A673 (cell line): ENCODE measurements around the gene PRR7. TPM values are rescaled to one million over a fixed set of nuclear protein-coding genes. Genes with fewer than 3 reads are reported as not detected.

ENCODE experiments used
- BruUV-seq: library from RNA; stranded (reverse); fragments of 400-500 nt; replicated peaks from 2 replicates; lab custom pipeline; 2021; lab: Mats Ljungman, UMichigan
- CTCF ChIA-PET: fragments of 300-600 bp; sonication (Branson Sonifier 250); formaldehyde crosslinking; loops from one replicate; lab custom pipeline; 2022; ENCODE audit warnings: antibody characterized with exemption; lab: Charles Lee
- POLR2A ChIA-PET: fragments of 300-600 bp; sonication (Branson Sonifier 250); formaldehyde crosslinking; loops from one replicate; lab custom pipeline; 2022; ENCODE audit warnings: antibody characterized with exemption; ENCODE audit not compliant: low non-redundant PET; lab: Charles Lee
- DNase-seq: peaks from one replicate; pipeline ENCODE4 v3.0.0-alpha.2; 2015; ENCODE audit warnings: low spot score
- H3K27ac ChIP-seq: fragments of 200-600 bp; sonication (generic); 2 replicates; pipeline ENCODE4 v1.5.1; 2016; ENCODE audit warnings: mixed run types, low read depth, mild to moderate bottlenecking, mixed read lengths, antibody characterized with exemption, low read length; ENCODE audit not compliant: poor library complexity, severe bottlenecking
- H3K27me3 ChIP-seq: fragments of 200-600 bp; sonication (generic); replicated peaks from 2 replicates; pipeline ENCODE4 v1.6.1; 2017; ENCODE audit warnings: mixed run types, low read depth, mild to moderate bottlenecking, mixed read lengths, antibody characterized with exemption, low read length; ENCODE audit not compliant: insufficient read depth, poor library complexity
- H3K36me3 ChIP-seq: fragments of 200-600 bp; sonication (generic); 2 replicates; pipeline ENCODE4 v1.6.1; 2016; ENCODE audit warnings: mixed run types, mild to moderate bottlenecking, mixed read lengths, antibody characterized with exemption, low read length; ENCODE audit not compliant: insufficient read depth, poor library complexity, severe bottlenecking
- H3K4me1 ChIP-seq: fragments of 200-600 bp; sonication (generic); 2 replicates; pipeline ENCODE4 v1.6.1; 2017; ENCODE audit warnings: mixed run types, mild to moderate bottlenecking, mixed read lengths, antibody characterized with exemption, low read length; ENCODE audit not compliant: insufficient read depth, poor library complexity, severe bottlenecking
- H3K4me3 ChIP-seq: fragments of 200-600 bp; sonication (generic); 2 replicates; pipeline ENCODE4 v1.5.1; 2016; ENCODE audit warnings: low read depth, mixed run types, mild to moderate bottlenecking, mixed read lengths, low read length; ENCODE audit not compliant: poor library complexity, severe bottlenecking
- H3K9me3 ChIP-seq: fragments of 200-600 bp; sonication (generic); 2 replicates; pipeline ENCODE4 v1.6.1; 2016; ENCODE audit warnings: mixed run types, low read depth, mild to moderate bottlenecking, mixed read lengths, antibody characterized with exemption, low read length; ENCODE audit not compliant: poor library complexity, severe bottlenecking
- EZH2 ChIP-seq: fragments of 200-600 bp; sonication (generic); IDR thresholded peaks from 2 replicates; pipeline ENCODE4 v1.6.1; 2017; ENCODE audit warnings: borderline replicate concordance, low read depth, mild to moderate bottlenecking, mixed read lengths, antibody characterized with exemption, low read length; ENCODE audit not compliant: poor library complexity, severe bottlenecking
- intact Hi-C: fragments of 100-400 bp; cut with micrococcal nuclease; formaldehyde crosslinking; loops from one replicate; pipeline ENCODE4 v1.10.0; 2022; ENCODE audit not compliant: unreplicated experiment
- total RNA-seq: library from RNA; stranded (reverse); gene quantifications from 2 replicates; pipeline ENCODE4 v1.2.3, GENCODE V29; 2021
- TF ChIP-seq, protein P1 (sequence below): fragments of 300-800, 200-600 bp; sonication (generic); conservative IDR thresholded peaks from 2 replicates; pipeline ENCODE4 v1.5.1; 2017; ENCODE audit warnings: low read depth, mild to moderate bottlenecking, antibody characterized with exemption, low read length, moderate library complexity, mixed read lengths

Gene PRR7
- total RNA-seq, 1 experiment from 2014 or later, result 3.0 TPM

DNA sequence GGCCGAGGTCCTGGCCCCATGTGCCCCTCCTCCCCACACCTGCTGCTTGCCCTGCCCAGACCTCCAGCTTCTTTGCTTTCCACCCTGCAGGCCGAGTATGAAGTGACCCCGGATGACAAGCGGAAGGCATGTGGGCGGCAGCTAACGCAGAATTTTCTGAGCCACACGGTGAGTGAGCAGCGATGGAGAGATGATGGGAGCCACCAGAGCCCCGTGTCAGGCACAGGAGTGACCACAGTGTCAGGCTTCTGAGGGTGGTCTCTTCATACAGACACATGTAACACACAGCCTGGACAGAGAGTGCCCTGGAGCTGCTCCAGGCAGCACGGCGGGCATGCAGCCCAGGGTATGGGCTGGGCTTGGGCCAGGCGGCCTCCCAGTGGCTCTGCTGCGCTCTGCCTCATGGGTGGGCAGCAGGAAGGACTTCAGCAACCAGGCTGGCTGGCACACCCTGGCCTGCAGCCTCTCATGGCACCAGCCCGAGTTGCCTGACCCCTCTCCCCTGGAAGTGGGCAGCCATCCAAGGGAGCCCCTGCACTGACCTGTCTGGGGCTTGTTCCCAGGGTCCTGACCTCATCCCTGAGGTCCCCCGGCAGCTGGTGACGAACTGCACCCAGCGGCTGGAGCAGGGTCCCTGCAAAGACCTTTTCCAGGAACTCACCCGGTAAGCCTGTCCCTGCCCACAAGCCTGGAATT lies 14.3 kb upstream of the PRR7 start:
- intact Hi-C loops, result no loop called here
- H3K27me3 ChIP-seq, result no peaks in the 10 kb centered on the region
- H3K4me3 ChIP-seq, result no peak overlapping the region
- no peak overlapping the region for H3K27ac ChIP-seq
- DNase-seq, result no peak
- no peak for TF ChIP-seq EZH2
- TF ChIP-seq, protein P1, sequence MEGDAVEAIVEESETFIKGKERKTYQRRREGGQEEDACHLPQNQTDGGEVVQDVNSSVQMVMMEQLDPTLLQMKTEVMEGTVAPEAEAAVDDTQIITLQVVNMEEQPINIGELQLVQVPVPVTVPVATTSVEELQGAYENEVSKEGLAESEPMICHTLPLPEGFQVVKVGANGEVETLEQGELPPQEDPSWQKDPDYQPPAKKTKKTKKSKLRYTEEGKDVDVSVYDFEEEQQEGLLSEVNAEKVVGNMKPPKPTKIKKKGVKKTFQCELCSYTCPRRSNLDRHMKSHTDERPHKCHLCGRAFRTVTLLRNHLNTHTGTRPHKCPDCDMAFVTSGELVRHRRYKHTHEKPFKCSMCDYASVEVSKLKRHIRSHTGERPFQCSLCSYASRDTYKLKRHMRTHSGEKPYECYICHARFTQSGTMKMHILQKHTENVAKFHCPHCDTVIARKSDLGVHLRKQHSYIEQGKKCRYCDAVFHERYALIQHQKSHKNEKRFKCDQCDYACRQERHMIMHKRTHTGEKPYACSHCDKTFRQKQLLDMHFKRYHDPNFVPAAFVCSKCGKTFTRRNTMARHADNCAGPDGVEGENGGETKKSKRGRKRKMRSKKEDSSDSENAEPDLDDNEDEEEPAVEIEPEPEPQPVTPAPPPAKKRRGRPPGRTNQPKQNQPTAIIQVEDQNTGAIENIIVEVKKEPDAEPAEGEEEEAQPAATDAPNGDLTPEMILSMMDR, result no peak
- H3K9me3 ChIP-seq, result no peaks in the 10 kb centered on the region
- peaks cover 8% of the 10 kb centered on the region for H3K4me1 ChIP-seq
- peaks cover 26% of the 10 kb centered on the region for H3K36me3 ChIP-seq
- CTCF ChIA-PET, result interaction anchor here (0.6 kb wide), 1 partner anchor 127 kb away, joined by 4 read pairs; no protein-coding TSS in a partner anchor
- POLR2A ChIA-PET, result no interaction called here
- no TSS peak for BruUV-seq

DNA sequence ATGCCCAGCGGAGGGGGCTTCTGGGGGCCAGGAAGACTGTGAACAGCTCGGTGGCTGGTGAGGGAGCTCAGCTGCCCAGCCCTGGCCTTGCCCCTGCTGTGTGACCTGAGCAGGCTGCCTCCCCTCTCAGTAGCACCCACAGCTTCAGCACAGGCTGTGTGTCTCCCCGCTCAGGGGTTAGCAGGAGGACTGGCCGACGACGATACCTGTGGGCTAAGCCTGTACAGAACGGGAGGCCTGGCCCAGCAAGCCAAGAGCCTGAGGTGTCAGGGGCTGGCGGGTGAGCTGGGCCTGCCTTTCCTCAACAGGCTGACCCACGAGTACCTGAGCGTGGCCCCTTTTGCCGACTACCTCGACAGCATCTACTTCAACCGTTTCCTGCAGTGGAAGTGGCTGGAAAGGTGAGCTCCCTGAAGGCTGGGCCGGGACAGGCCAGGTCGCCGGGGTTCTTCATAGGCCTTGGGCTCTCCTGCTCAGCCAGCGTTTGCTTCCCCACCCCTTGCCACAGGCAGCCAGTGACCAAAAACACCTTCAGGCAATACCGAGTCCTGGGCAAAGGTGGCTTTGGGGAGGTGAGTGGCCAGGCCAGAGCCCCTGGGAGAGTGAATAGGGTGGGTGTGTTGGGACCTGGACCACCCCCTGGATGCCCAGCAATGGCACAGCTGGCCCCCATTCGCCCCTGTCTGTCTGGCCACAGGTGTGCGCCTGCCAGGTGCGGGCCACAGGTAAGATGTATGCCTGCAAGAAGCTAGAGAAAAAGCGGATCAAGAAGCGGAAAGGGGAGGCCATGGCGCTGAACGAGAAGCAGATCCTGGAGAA lies 13.6 kb upstream of the PRR7 start:
- H3K27ac ChIP-seq, result no peak overlapping the region
- H3K27me3 ChIP-seq, result no peaks in the 10 kb centered on the region
- peaks cover 26% of the 10 kb centered on the region for H3K36me3 ChIP-seq
- peaks cover under 1% of the 10 kb centered on the region for H3K4me1 ChIP-seq
- no TSS peak for BruUV-seq
- no peak for DNase-seq
- CTCF ChIA-PET, result no interaction called here
- POLR2A ChIA-PET, result no interaction called here
- intact Hi-C loops, result no loop called here
- no peak overlapping the region for H3K4me3 ChIP-seq
- H3K9me3 ChIP-seq, result no peaks in the 10 kb centered on the region
- TF ChIP-seq, protein P1, result no peak
- TF ChIP-seq EZH2, result no peak

DNA sequence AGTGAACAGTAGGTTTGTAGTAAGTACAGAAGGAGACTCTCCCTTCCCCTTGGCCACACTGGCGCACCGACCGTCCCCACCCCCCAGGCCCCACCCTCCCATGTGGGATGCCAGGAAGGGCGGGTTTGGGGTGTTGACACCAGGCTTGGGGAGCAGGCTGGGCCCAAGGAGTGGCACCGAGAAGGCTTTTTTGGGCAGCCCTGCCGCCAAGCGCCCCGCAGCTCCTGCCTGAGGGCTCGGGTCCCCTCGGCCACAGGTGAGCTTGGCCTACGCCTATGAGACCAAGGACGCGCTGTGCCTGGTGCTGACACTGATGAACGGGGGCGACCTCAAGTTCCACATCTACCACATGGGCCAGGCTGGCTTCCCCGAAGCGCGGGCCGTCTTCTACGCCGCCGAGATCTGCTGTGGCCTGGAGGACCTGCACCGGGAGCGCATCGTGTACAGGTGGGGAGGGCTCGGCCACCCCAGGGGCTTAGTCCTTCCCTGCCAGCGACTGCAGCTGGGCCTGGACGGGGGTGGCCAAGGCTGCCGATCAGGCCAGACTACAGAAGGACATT lies 12.9 kb upstream of the PRR7 start:
- Histone ChIP-seq H3K36me3 (peaks cover 26% of the 10 kb centered on the region), H3K27ac (no peak overlapping the region), H3K9me3 (no peaks in the 10 kb centered on the region), H3K27me3 (no peaks in the 10 kb centered on the region), H3K4me1 (no peaks in the 10 kb centered on the region), H3K4me3 (no peak overlapping the region)
- TF ChIP-seq, protein P1, result no peak
- no peak for TF ChIP-seq EZH2
- no TSS peak for BruUV-seq
- POLR2A ChIA-PET, result no interaction called here
- intact Hi-C loops, result no loop called here
- DNase-seq, result no peak
- CTCF ChIA-PET, result no interaction called here
